AG08395 (cell line): Measurements from ENCODE around the gene MEF2D.
A peak's percentile ranks its signal among the peaks of the same experiment; 100 is the strongest.

Source experiments
- DNase-seq: peaks from one replicate; pipeline ENCODE4 v3.0.0; 2012; ENCODE audit warnings: mixed read lengths, low spot score

Gene MEF2D

GRCh38 chr1:156500793-156501506 lies 375 bp upstream of the MEF2D start:
- DNase-seq: peak; percentile 98

- DNase-seq: no peak
These were observed 583 bp downstream of the MEF2D start for GRCh38 chr1:156499842-156500542.

GRCh38 chr1:156499194-156499841 lies 1.3 kb downstream of the MEF2D start:
- DNase-seq: no peak

GRCh38 chr1:156498432-156499193 lies 2.0 kb downstream of the MEF2D start:
- DNase-seq: no peak

DNA sequence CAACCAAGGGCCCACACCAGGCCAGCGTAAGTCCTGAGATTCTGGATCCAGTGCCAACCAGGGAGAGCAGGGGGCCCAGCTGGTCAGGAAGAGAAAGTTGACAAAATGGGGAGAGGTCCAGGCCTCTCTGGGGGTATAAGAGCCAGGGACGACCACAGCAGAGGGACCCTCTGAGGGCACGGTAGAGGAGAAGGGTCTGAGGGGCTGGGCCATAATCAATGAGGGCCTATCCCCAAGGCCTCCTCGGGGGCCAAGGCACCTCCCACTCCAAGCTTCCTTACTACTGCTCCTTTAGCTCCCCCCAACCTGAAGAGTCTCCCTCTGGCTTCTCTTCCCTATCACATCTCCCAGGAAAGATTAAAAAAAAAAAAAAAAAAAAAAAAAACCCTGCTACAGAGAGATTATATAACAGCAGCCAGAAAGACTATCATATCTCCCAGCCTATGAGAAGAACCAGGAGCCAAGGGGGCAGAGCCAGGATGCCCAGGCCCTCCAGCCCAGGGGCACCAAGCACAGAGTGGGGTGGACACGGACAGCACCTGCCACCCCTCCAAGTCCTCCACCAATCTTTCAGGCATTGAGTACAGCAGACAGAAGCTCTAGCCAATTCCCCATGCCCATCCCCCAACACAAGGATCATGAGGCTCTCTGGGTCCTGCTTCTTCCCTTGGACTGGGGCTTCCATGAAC lies 2.7 kb downstream of the MEF2D start:
- no peak for DNase-seq

- no peak for DNase-seq
These were observed 3.4 kb downstream of the MEF2D start for GRCh38 chr1:156497078-156497742.

DNA sequence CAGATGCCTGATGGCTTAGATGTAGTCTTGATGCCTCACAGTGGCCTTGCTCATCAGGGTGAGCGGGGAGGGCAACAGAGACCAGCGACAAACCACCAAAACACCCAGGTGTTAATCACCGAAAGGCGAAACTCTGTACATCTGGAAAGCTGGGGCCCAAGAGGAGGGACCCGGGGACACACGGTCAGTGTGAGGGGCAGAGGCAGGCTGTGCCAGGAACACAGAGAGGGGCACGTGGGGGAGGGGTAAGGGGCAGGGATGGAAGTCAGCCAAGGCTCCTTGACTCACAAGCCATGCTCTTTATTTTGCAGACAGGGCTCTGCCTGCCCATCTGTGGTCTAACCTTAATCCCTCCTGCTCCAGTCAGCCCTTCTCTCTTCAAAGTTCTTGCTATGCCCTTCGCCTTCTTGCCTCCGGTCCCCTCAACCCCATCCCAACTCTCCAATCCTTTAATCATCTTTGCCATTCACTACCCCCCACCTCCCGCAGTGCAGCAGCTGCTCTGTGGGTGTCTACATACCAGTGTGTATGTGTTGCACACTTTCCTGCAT lies 4.3 kb downstream of the MEF2D start:
- DNase-seq: no peak

DNA sequence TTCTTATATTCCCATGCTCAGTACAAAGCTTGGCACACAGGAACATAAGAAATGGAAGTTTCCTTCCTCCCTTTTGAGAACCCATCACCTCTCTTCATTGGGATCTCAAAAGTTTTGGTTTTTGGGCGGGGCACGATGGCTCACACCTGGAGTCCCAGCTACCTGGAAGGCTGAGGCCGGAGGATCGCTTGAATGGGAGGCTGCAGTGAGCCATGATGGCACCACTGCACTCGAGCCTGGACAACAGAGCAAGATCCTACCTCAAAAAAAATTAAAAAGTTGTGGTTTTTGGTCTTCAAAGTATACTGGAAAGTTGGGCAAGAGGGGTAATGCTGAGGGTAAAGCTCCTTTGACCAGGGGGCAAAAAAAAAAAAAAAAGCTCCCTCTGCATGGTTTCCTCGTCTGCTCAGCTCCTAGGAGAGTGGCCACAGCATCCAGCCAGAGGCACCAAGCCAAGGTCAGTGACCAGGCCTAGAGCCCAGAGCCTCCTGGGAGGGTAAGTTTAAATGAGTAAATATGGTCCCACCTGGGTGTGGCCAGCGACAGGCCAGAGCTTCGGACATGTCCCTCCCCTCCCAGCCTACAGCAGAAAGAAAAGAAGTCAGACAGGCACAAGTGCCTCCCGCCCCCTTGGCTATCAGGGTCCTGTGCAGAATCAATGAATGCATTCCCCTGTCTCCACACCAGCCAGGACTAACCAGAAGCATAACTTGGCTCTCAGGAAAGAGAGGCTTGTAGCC lies 5.0 kb downstream of the MEF2D start:
- DNase-seq: no peak

- DNase-seq: no peak
These were observed 6.2 kb downstream of the MEF2D start for GRCh38 chr1:156494309-156494895.

DNA sequence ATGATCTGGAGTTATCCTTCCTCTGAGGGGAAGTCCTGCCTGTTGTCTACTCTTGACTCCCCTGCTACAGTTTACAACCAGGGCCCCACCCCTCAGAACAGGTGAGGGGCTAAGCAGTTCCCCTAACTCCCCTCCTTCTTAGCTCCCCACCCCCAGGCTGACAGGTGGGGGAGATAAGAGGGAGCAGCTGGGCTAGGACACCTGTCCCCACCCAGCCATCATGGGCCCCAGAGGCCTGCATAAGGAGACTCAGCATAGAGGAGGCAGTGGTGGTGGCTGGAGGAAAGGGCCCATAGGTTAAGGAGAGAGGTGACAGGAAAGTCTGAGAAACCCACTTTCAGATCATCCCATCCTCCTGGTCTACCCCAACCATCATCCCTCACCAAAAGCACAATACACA lies 6.8 kb downstream of the MEF2D start:
- no peak for DNase-seq

GRCh38 chr1:156493154-156493631 lies 7.4 kb downstream of the MEF2D start:
- no peak for DNase-seq

- no peak for DNase-seq
These were observed 7.9 kb downstream of the MEF2D start for GRCh38 chr1:156492591-156493080.

- no peak for DNase-seq
These were observed 8.5 kb downstream of the MEF2D start for GRCh38 chr1:156492013-156492590.

- no peak for DNase-seq
These were observed 9.2 kb downstream of the MEF2D start for GRCh38 chr1:156491151-156491949.

DNA sequence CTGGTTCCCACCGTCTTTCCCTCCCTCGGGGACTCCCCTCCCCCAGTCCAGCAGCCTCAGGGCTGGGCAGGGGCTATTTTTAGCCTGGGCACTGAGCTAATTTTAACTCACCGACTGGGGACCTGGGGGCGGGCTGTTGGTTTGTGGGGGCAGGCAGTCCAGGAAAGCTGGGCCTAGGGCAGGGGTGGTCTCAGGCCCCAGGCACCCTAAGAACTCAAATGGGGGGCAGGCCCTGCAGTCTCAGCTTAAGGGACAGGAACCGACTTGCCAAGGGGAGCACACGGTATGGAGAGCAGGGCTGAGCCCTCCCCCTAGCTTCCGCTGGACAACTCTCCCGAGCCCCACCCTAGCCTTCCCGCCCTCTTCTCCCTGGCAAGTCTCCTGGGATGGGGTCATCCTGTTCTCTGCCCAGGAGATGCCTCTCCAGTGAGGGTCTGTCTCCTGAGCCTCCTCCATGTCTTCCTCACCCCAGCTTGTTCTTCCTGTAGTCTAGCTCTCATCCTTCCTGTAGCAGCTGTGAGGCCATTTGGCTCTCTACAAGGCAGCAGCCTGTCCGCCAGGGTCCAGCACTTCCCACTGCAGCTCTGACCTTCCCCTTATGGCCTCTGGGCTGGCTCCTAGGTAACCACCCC lies 10.1 kb downstream of the MEF2D start:
- peak; percentile 61 for DNase-seq

DNA sequence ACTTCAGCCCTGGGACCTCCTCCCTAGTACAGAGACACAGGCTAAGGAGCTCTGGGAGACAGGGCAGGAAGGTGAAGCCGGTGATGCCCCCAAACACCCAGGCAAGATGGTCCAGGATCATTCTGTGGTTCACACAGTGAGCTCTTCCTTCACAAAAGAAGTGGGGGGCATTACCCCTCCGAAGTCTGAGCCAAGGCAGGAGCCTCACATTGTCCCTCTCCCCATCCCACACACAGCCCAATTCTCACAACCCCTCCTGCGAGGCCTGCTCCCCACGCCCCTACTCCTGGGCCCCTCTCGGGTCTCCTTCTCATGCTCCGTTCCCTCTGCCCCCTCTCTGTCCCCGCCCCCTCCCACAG lies 10.7 kb downstream of the MEF2D start:
- DNase-seq: no peak

DNA sequence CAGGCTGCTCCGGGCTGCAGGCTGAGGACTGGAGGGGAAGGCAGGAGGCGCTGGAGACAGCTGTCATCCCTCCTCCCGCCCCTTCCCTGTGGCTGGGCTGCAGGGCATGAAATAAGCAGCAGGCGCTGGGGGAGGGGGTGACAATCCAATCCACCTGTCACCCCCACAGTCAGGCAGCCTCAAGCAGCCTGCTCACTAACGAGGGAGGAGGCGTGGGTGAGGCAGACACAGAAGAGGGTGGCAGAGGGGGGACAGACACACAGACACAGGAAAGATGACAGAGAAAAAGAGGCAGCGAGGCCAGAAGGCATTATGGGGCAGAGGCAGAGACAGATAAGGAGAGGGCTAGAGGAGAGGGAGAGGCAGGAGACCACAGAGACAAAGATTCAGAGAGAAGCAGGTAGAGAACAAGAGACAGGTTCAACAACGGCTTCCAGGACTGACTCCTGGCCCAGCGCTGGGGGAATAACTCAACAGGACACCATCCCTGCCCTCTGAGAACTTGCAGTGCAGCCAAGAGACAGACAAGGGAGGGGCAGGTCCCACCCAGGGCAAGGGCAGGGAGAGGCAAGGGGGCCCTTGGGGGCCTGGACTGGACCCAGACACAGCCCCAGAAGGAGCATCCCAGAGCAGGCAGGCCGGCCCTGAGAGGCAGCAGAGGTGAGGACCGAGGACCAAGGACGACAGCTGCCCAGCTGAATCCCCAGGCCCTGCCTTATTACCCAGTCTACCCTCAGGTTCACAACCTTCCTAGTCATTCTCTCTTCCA lies 11.2 kb downstream of the MEF2D start:
- DNase-seq: no peak
